ENCODE measurements around the gene IDI2.

The IDI2 gene

GRCh38 chr10:976316-976715 is 49.3 kb downstream of the IDI2 start:
- no peak for DNase-seq

GRCh38 chr10:974785-975074 is 50.9 kb downstream of the IDI2 start:
- DNase-seq, result no peak

- no peak for DNase-seq
Measured at GRCh38 chr10:974038-974784, 51.4 kb downstream of the IDI2 start.

GRCh38 chr10:972763-973162 is 52.9 kb downstream of the IDI2 start:
- DNase-seq, result no peak

- DNase-seq, result no peak
Measured at GRCh38 chr10:971613-972012, 54.0 kb downstream of the IDI2 start.

GRCh38 chr10:971150-971542 is 54.5 kb downstream of the IDI2 start:
- DNase-seq, result no peak

- no peak for DNase-seq
Measured at GRCh38 chr10:970311-971149, 55.1 kb downstream of the IDI2 start.

- DNase-seq, result no peak
Measured at GRCh38 chr10:969473-970150, 56.0 kb downstream of the IDI2 start.

Measured in stimulated activated CD4-positive, alpha-beta T cell treated with anti-CD3 and anti-CD28 coated beads, Interleukin-2, amount 100 ng/mL, for 48 hours (primary cell).